ENCODE measurements around the gene FALEC.
A peak's percentile ranks its signal among the peaks of the same experiment; 100 is the strongest.

- TF ChIP-seq, protein P1, sequence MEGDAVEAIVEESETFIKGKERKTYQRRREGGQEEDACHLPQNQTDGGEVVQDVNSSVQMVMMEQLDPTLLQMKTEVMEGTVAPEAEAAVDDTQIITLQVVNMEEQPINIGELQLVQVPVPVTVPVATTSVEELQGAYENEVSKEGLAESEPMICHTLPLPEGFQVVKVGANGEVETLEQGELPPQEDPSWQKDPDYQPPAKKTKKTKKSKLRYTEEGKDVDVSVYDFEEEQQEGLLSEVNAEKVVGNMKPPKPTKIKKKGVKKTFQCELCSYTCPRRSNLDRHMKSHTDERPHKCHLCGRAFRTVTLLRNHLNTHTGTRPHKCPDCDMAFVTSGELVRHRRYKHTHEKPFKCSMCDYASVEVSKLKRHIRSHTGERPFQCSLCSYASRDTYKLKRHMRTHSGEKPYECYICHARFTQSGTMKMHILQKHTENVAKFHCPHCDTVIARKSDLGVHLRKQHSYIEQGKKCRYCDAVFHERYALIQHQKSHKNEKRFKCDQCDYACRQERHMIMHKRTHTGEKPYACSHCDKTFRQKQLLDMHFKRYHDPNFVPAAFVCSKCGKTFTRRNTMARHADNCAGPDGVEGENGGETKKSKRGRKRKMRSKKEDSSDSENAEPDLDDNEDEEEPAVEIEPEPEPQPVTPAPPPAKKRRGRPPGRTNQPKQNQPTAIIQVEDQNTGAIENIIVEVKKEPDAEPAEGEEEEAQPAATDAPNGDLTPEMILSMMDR (IDR thresholded peaks at IDR 0.05) = peak in 1 of 4 experiments; percentile 4
- TF ChIP-seq POLR2A (IDR thresholded peaks at IDR 0.05) (no peak), EP300 (IDR thresholded peaks at IDR 0.05) (no peak)
Measured at GRCh38 chr1:150567341-150567716, 51.8 kb downstream of the FALEC start.
